Measurements from ENCODE around the gene EPB41L5.
"Not testable (repeated sequence)": the region's sequence is repeated elsewhere in the genome, so short reads cannot be mapped to it uniquely, and the experiment has no call there.

The EPB41L5 gene

GRCh38 chr2:120012771-120013596 is at the start of gene EPB41L5:
EPB41L5 (plus strand) TSS chr2:120013077; CDS start chr2:120019085, 6,008 bp downstream.
- peak; percentile 77 to 82 for DNase-seq

DNA sequence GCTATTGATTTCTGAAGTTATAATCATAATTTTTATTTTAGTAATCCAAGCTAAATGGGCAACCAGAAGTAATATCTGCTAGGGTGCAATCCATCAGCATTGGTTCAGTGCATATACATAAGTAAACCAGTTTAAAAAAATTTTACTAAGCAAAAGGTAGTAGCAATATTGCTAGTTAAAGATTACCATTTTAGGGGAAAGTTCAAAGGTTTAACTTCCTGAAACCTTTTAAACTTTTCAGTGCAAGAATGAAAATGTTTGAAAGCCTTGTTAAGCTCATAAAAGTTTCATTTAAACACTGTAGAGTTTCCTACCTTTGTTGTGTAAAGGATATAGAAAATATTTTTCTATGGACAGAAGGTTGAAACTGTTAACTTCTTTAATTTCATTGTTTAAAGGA is 31.0 kb upstream of the EPB41L5 start:
- no peak for DNase-seq

GRCh38 chr2:119982506-119982905 is 30.4 kb upstream of the EPB41L5 start:
- no peak for DNase-seq

DNA sequence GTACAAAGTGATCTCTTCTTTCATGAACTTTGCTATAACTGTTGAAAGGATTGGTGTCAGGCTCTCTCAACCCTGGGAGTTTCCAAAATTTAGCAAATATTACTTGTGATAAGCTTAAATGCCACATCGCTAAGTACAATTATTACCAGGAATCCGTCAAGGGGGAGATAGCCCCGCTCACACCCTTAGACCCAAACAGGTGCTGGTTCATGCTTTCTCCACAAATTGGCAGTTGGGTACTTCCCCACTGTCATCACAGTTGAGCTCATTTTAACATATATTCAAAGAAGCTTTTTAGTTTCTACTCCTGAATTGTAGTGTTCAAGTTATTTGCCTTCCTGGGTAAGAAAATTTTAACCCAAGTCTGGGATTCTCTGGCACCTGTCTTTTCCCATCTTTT is 29.8 kb upstream of the EPB41L5 start:
- no peak for DNase-seq

DNA sequence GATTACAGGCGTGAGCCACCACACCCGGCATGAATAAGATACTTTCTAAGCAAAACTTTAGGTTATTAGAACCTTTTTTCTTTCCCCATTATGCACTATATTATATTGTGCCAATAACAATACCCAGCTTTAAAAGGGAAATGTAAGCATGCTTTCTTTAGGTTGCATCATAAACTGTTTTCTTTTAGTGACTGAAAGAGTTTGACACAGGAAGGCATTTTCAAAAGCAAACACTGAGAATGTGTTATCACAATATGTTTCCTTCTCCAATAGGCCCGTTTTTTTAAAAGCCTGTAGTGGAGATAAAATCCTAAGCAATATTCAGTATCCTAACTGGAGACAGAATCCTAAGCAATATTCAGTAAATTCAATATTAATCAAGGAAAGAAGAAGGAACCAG is 16.7 kb upstream of the EPB41L5 start:
- no peak for DNase-seq

DNA sequence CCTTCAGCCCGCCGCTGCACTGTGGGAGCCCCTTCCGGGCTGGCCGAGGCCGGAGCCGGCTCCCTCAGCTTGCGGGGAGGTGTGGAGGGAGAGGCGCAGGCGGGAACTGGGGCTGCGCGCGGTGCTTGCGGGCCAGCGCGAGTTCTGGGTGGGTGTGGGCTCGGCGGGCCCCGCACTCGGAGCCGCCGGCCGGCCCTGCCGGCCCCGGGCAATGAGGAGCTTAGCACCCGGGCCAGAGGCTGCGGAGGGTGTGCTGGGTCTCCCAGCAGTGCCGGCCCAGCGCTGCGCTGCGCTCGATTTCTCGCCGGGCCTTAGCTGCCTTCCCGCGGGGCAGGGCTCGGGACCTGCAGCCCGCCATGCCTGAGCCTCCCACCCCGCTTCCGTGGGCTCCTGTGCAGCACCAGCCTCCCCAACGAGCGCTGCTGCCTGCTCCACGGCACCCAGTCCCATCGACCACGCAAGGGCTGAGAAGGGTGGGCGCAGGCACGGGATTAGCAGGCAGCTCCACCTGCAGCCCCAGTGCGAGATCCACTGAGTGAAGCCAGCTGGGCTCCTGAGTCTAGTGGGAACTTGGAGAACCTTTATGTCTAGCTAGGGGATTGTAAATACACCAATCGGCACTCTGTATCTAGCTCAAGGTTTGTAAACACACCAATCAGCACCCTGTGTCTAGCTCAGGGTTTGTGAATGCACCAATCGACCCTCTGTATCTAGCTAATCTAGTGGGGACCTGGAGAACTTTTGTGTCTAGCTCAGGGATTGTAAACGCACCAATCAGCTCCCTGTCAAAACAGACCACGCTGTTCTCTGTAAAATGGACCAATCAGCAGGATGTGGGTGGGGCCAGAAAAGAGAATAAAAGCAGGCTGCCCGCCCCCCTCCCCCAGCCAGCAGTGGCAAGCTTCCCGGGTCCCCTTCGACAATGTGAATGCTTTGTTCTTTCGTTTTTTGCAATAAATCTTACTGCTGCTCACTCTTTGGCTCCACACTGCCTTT is 15.7 kb upstream of the EPB41L5 start:
- DNase-seq, result not testable (repeated sequence)

- no peak for DNase-seq
Measured at GRCh38 chr2:120001471-120001870, 11.4 kb upstream of the EPB41L5 start.

GRCh38 chr2:120004254-120004653 is 8.6 kb upstream of the EPB41L5 start:
- DNase-seq, result no peak

DNA sequence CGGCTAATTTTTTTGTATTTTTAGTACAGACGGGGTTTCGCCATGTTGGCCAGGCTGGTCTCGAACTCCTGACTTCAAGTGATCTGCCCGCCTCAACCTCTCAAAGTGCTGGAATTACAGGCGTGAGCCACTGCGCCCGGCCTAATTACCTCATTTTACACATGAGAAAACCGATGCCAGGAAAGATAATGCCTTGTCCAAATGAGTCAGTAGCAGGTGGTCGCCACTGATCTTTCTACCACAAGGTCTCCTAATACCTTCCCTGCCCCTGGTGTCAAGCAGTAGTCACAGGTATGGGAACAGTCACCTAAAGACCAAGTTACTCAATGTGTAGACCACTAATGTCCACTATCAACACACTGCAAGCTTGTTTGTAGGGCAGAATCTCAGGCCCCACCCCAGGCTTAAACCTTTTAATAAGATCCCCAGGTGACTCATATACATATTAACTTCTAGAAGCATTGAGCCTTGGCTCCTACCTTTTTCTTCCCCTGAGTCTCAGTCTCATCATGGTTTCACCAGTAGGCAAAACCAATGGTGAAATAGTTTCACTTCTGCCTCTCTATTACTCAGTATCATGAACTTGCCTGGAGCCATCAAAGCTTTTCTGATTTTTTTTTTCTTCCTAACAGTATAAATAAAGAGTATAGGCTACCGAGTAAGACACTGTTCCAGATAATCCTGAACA is 6.9 kb upstream of the EPB41L5 start:
- DNase-seq, result no peak

- DNase-seq, result no peak
Measured at GRCh38 chr2:120007851-120008250, 5.0 kb upstream of the EPB41L5 start.

DNA sequence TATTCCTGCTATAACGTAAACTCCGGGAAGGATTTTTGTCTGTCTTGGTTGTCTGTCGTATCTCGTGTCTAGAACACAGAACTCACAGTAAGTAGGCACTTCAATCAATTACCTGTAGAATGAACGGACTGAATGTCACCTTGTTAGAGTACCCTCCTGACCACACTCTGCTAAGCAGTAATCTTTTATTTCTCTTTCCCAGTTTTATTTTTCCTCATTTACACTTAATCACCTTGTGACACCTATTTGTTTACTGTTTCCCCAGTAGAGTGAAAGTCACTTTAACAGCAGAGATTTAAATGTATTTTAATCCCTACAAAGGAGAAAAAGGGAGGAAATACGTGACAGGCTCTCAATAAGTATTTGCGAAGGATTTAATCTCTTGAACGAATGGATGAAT is 514 bp upstream of the EPB41L5 start:
- DNase-seq, result no peak

DNA sequence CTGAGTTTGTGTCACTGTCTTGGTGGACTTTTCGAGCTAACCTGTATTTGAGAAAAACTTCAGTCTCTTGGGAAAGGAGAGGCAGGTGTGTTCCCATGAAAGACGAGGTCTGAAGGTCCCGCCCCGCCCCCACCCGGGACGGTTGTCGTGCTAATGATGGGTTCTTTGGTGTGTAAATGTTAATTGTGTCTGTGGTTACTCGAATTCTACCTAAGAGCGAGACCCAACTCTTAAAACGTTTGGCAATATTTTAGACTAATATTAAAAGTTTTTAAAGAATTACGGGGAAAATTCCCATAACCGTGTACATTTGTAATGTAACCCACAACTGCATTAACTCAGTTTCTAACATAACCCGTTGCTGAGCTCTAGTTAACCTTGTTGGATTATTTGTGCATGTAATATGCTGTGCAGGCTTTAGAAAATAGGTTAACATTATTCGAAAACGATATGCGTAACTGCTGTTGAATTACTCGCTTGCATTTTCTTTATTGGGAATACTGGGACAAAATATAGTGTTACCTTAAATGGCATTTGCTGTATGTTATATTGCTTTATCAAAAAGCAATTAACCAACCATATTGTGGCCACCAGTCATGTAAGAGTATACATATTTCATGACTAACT is 833 bp downstream of the EPB41L5 start:
- DNase-seq, result no peak

DNA sequence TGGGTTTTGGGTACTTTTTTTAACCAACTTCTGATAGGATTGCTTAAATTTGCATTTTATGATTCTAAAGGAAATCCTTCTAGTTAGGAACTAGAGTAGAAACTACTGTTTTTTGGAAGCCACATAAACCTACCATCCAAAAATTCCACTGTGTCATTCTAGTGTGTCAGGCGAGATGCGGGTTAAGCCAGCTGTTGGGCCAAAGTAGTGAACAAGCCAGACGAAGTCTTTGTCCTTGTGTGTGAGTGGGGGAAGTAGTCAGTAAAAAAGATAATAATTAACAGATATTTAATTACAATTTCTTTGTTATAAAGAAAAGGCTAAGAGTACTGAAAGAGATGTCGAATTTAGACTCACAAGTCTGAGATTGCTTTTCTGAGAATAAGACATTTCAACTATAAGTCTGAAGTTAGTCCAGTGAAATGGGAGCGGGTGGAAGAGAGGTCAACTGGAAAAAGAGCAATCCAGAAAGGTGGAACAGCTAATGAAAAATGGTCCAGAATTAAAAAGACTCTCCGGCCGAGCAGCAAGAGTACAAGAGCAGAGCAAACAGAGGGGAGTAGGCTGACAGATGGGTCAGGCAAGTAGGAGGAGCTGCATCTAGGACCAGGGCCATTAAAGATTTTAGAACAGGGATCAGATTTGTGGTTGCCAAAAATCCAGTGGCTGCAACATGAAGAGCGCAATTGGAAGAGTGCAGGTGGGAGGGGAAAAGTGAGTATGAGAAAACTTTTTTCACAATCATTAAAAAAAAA is 1.5 kb downstream of the EPB41L5 start:
- no peak for DNase-seq

- DNase-seq, result no peak
Measured at GRCh38 chr2:120016800-120017199, 3.9 kb downstream of the EPB41L5 start.

GRCh38 chr2:120017201-120017600 is 4.3 kb downstream of the EPB41L5 start:
- DNase-seq, result no peak

- no peak for DNase-seq
Measured at GRCh38 chr2:120018549-120018948, 5.7 kb downstream of the EPB41L5 start.

DNA sequence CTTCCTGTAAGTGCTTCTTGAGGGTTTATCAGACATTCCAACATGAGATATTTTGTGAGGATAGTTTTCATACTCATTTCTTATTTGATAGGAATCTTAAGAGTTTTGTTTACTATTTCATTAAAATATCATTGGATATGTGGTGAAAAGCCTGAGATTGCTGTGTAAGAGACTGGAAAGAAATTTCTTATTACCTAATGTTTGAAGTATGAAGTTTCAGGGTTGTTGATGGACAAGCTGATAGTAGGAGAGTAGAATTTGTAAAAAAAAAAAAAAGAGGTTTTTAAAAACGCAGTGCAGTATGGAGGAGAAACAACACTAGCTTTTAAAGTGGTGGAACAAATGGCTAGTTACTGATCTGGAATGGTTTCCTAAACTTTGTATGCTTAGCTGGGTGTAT is 7.7 kb downstream of the EPB41L5 start:
- DNase-seq, result no peak

DNA sequence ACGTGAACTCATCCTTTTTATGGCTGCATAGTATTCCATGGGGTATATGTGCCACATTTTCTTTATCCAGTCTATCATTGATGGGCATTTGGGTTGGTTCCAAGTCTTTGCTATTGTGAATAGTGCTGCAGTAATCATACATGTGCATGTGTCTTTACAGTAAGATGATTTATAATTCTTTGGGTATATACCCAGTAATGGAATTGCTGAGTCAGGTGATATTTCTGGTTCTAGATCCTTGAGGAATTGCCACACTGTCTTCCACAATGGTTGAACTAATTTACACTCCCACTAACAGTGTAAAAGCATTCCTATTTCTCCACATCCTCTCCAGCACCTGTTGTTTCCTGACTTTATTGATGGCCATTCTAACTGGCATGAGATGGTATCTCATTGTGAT is 9.6 kb downstream of the EPB41L5 start:
- not testable (repeated sequence) for DNase-seq

GRCh38 chr2:120026890-120027289 is 14.0 kb downstream of the EPB41L5 start:
- no peak for DNase-seq

DNA sequence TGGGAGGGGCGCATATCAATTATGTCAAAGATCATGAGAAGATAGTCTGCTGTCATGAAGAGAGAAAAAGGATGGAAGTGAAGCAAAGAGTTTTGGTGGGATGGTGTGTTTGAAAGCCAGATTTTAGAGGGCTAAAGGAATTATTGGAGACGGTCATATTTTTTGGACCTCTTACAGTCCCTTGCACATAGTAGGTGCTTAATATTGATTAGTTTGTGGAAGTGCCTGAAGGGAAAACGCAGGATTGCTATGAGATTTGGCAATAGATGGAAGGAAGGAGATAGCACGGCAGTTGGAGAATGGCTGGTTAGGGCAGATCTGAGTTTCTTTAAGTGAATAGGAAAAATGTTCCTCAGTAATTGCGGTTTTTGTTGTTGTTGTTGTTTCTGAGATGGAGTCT is 15.9 kb downstream of the EPB41L5 start:
- no peak for DNase-seq

- DNase-seq, result no peak
Measured at GRCh38 chr2:120029672-120030640, 17.1 kb downstream of the EPB41L5 start.
